H1 (cell line): ENCODE measurements around the gene ZNF598. TPM values are rescaled to one million over a fixed set of nuclear protein-coding genes. Genes with fewer than 3 reads are reported as not detected.

ENCODE experiments used
- EGR1 ChIP-seq: IDR thresholded peaks from 2 replicates; pipeline ENCODE4 v1.6.1; 2011; ENCODE audit warnings: low read depth, low read length, borderline replicate concordance
- EZH2 ChIP-seq: fragments of 200-600 bp; sonication (generic); IDR thresholded peaks from 2 replicates; pipeline ENCODE4 v1.7.1; 2012; ENCODE audit warnings: low read depth, mild to moderate bottlenecking, moderate library complexity, low read length, inconsistent platforms; ENCODE audit not compliant: severe bottlenecking
- polyA plus RNA-seq, 7 experiments: library from polyadenylated mRNA; depleted of rRNA in 3 of 7; stranded (reverse) in 5 of 7; unstranded in 2 of 7; fragments of >200 nt in 5 of 7; fragments of 200-250 nt in 2 of 7; gene quantifications; 1 replicate in 5 of 7; 2 replicates in 1 of 7; 4 replicates in 1 of 7; pipeline versions ENCODE4 v1.2.1 to v1.2.3, GENCODE V29; 2011 to 2013; ENCODE audit warnings: missing spikeins in 2 of 7, mixed read lengths in 2 of 7
- total RNA-seq: library from RNA; stranded (reverse); fragmentation: NEBNext Ultra II Directional; extraction: Animal tissue kit (Norgen Biotek cat#: 25700); gene quantifications from 2 replicates; pipeline ENCODE4 v1.2.1, GENCODE V29; 2021

Gene ZNF598
- total and polyA plus RNA-seq, 2 of the 8 experiments (the other 6 are each of a cell fraction or from before 2014, with no cell fraction given): 29.3 to 47.6 TPM

DNA sequence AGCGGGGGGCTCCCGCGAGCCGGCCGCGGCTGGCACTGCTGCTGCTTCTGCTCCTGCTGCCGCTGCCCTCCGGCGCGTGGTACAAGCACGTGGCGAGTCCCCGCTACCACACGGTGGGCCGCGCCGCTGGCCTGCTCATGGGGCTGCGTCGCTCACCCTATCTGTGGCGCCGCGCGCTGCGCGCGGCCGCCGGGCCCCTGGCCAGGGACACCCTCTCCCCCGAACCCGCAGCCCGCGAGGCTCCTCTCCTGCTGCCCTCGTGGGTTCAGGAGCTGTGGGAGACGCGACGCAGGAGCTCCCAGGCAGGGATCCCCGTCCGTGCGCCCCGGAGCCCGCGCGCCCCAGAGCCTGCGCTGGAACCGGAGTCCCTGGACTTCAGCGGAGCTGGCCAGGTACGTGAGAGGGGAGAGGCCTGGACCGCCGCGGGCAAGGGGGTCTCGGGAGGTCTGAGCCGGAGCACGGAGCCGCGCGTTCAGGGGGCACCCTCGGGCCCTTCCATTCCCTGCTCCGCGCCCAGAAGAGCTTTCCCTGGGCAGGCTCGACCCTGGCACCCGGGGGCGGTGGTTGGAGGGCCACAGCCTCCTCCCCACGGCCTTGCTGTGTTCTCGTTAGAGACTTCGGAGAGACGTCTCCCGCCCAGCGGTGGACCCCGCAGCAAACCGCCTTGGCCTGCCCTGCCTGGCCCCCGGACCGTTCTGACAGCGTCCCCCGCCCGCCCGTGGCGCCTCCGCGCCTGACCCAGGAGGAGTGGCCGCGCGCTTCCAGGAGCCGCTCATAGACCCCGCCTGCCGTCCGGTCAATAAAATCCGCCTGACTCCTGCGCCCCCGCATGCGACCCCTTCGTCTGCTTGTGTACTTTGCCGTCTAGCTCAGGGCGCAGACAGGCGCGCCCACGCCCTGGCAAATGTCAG is 10.6 kb upstream of the ZNF598 start (continued):
- TF ChIP-seq EGR1 (0 out of 2 replicates have a peak, but pooled peaks have one; percentile 23), EZH2 (peak; percentile 86)
